ENCODE data around the gene BTG4.

DNA sequence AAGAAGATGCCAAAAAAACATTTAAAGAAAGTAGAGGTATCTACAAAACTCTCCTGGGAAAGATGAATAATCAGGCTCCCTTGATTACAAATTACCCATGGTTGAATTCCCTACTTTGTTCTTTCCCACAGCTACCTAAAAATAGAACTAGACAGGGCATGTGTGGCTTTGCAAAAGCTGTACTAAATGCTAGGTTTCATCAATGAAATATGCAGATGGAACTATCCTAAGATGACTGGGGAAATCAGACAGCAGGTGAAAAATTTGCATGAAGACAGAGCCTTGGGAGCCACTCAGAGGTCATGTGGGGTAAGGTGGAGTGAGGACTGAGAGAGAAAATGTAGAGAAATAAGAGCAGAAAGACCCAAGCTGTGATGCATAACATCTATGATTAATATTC is 43.1 kb upstream of the BTG4 start:
- no peak for TF ChIP-seq EZH2 (IDR thresholded peaks at IDR 0.05; ENCODE audit: insufficient read depth, poor library complexity, severe bottlenecking)
- no peak for TF ChIP-seq EZH2phosphoT487 (IDR thresholded peaks at IDR 0.05; ENCODE audit: insufficient read depth, low read depth)

Measured in GM23248 (cell line).